GM10248 (cell line): ENCODE results near the gene RAB11B.
"Not testable (repeated sequence)": the region's sequence is repeated elsewhere in the genome, so short reads cannot be mapped to it uniquely, and the experiment has no call there.

Source experiments
- CTCF ChIA-PET: fragments of 300-600 bp; sonication (Branson Sonifier 250); formaldehyde crosslinking; extraction: SDS; loops from one replicate; lab custom pipeline; 2021; ENCODE audit warnings: antibody characterized with exemption; lab: Yijun Ruan, JAX
- POLR2A ChIA-PET: fragments of 350-650 bp; sonication (Branson Sonifier 250); formaldehyde crosslinking; extraction: SDS; loops from one replicate; lab custom pipeline; 2020; ENCODE audit warnings: antibody characterized with exemption; lab: Yijun Ruan, JAX
- DNase-seq: peaks from one replicate; pipeline ENCODE4 v3.0.0; 2012; ENCODE audit errors: extremely low spot score
- TF ChIP-seq, protein P1 (sequence below): IDR thresholded peaks from 2 replicates; pipeline ENCODE4 v1.5.1; 2012; ENCODE audit warnings: mild to moderate bottlenecking, low read depth; ENCODE audit errors: extremely low read depth, missing control alignments, control extremely low read depth

The RAB11B gene

DNA sequence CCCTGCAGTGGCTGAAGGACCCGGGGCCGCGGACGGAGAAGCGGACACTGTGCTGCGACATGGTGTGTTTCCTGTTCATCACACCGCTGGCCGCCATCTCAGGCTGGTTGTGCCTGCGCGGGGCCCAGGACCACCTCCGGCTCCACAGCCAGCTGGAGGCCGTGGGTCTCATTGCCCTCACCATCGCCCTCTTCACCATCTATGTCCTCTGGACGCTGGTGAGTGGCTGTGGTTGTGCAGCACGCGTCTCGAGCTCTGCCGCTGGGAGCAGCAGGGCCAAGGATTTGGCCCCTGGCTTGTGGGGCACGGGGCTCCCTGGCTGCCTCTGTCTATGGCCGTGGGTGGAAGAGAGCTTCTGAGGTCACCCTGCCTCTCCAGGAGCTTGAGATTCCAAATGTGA, 40.5 kb downstream of the RAB11B start:
- TF ChIP-seq, protein P1, sequence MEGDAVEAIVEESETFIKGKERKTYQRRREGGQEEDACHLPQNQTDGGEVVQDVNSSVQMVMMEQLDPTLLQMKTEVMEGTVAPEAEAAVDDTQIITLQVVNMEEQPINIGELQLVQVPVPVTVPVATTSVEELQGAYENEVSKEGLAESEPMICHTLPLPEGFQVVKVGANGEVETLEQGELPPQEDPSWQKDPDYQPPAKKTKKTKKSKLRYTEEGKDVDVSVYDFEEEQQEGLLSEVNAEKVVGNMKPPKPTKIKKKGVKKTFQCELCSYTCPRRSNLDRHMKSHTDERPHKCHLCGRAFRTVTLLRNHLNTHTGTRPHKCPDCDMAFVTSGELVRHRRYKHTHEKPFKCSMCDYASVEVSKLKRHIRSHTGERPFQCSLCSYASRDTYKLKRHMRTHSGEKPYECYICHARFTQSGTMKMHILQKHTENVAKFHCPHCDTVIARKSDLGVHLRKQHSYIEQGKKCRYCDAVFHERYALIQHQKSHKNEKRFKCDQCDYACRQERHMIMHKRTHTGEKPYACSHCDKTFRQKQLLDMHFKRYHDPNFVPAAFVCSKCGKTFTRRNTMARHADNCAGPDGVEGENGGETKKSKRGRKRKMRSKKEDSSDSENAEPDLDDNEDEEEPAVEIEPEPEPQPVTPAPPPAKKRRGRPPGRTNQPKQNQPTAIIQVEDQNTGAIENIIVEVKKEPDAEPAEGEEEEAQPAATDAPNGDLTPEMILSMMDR: no peak
- ChIA-PET POLR2A (no interaction called here), CTCF (interaction anchor here (1.9 to 5.5 kb wide), 2 partner anchors 17 to 77 kb away, joined by 6 to 23 read pairs; partner anchors contain the start of gene MARCHF2)
- no peak for DNase-seq

- TF ChIP-seq, protein P1: no peak
- POLR2A ChIA-PET: no interaction called here
- DNase-seq: no peak
- CTCF ChIA-PET: interaction anchor here (1.4 kb wide), 1 partner anchor 11 kb away, joined by 4 read pairs; no protein-coding TSS in a partner anchor
Measured at GRCh38 chr19:8438236-8438635, 48.1 kb downstream of the RAB11B start.

GRCh38 chr19:8441725-8442544, 51.8 kb downstream of the RAB11B start:
- TF ChIP-seq, protein P1: no peak
- no peak for DNase-seq
- POLR2A ChIA-PET: interaction anchor here (0.5 kb wide), 1 partner anchor 21 kb away, joined by 5 read pairs; no protein-coding TSS in a partner anchor
- CTCF ChIA-PET: interaction anchor here (2.1 to 2.6 kb wide), 2 partner anchors 28 to 89 kb away, joined by 5 to 11 read pairs; partner anchors contain the start of gene MARCHF2

- DNase-seq: not testable (repeated sequence)
- ChIA-PET CTCF (interaction anchor here (0.8 to 1.7 kb wide), 4 partner anchors 31 to 286 kb away, joined by 3 to 11 read pairs (median 5); partner anchors contain the start of genes MARCHF2 and ZNF414), POLR2A (interaction anchor here (1.2 kb wide), 1 partner anchor 70 kb away, joined by 4 read pairs; the partner anchor contains the start of gene ZNF414)
Measured at GRCh38 chr19:8444140-8444676, 54.0 kb downstream of the RAB11B start.

- ChIA-PET POLR2A (interaction anchor here (1.2 kb wide), 1 partner anchor 69 kb away, joined by 4 read pairs; the partner anchor contains the start of gene ZNF414), CTCF (interaction anchor here (0.8 to 1.7 kb wide), 4 partner anchors 31 to 286 kb away, joined by 3 to 11 read pairs (median 5); partner anchors contain the start of genes MARCHF2 and ZNF414)
- TF ChIP-seq, protein P1: no peak
- DNase-seq: peak; percentile 100
Measured at GRCh38 chr19:8444677-8445487, 54.7 kb downstream of the RAB11B start, which contains the start of gene HNRNPM. Gene HNRNPM, plus strand, starts transcription at chr19:8444975. Its CDS starts 24 bp downstream, at chr19:8444999.

DNA sequence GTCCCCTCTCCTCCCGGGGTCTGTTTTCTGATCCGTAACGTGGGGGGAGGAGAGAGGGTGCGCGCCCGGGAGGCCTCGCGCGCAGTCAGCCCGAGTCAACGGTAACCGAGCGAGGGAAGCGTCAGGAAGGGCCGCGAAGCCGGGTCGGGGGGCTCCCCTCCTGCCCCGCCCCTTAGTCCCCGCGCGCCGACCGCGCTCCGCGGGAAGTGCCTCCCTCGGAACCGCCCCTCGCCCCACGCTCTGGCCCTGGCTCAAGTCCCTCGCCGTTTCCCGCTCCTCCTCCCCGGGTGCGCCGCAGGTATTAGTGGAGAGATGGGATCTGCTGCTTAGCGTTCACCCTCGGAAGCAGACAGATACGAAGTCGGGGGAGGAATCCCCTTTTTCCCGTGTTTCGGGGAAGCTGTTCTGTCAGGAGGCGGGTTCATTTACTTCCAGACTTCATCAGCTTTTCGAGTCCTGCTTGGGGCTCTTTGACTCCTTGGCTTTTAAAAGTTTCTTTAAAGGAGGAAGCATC, 55.4 kb downstream of the RAB11B start:
- TF ChIP-seq, protein P1: no peak
- POLR2A ChIA-PET: interaction anchor here (0.9 to 1.5 kb wide), 2 partner anchors 32 to 55 kb away, joined by 3 read pairs; partner anchors contain the start of genes MARCHF2 and RAB11B
- CTCF ChIA-PET: interaction anchor here (1.0 to 3.9 kb wide), 4 partner anchors 14 to 91 kb away, joined by 3 to 14 read pairs (median 6); partner anchors contain the start of gene MARCHF2
- DNase-seq: peak; percentile 47
